Neural progenitor cell (in vitro differentiated cells): ENCODE measurements around the gene IFNA13. TPM values are rescaled to one million over a fixed set of nuclear protein-coding genes. Genes with fewer than 3 reads are reported as not detected.

ENCODE experiments used
- DNase-seq: peaks from one replicate; pipeline ENCODE4 v3.0.0-alpha.2; 2016; ENCODE audit warnings: low spot score
- H2AFZ ChIP-seq: fragments of 200-600 bp; sonication (generic); replicated peaks from 2 replicates; pipeline ENCODE4 v1.6.1; 2016; ENCODE audit warnings: antibody characterized with exemption
- H3F3A ChIP-seq: fragments of 200-600 bp; sonication (generic); 2 replicates; pipeline ENCODE4 v1.6.1; 2016; ENCODE audit warnings: antibody characterized with exemption, low read depth
- H3K27ac ChIP-seq: fragments of 200-600 bp; sonication (generic); 2 replicates; pipeline ENCODE4 v1.5.1; 2016; ENCODE audit warnings: mild to moderate bottlenecking
- H3K27me3 ChIP-seq: fragments of 200-600 bp; sonication (generic); 2 replicates; pipeline ENCODE4 v1.6.1; 2016; ENCODE audit warnings: mild to moderate bottlenecking, moderate library complexity
- H3K36me3 ChIP-seq: fragments of 200-600 bp; sonication (generic); 2 replicates; pipeline ENCODE4 v1.5.1; 2016
- H3K4me1 ChIP-seq: fragments of 200-600 bp; sonication (generic); 2 replicates; pipeline ENCODE4 v1.6.1; 2016; ENCODE audit warnings: mixed run types
- H3K4me2 ChIP-seq: fragments of 200-600 bp; sonication (generic); 2 replicates; pipeline ENCODE4 v1.6.1; 2016
- H3K4me3 ChIP-seq: fragments of 200-600 bp; sonication (generic); 2 replicates; pipeline ENCODE4 v1.5.1; 2016
- H3K79me2 ChIP-seq: fragments of 200-600 bp; sonication (generic); 2 replicates; pipeline ENCODE4 v1.6.1; 2016; ENCODE audit warnings: low read depth
- H3K9ac ChIP-seq: fragments of 200-600 bp; sonication (generic); 2 replicates; pipeline ENCODE4 v1.6.1; 2016
- H3K9me3 ChIP-seq: fragments of 200-600 bp; sonication (generic); 2 replicates; pipeline ENCODE4 v1.5.1; 2016; ENCODE audit warnings: low read depth
- H4K20me1 ChIP-seq: fragments of 200-600 bp; sonication (generic); 2 replicates; pipeline ENCODE4 v1.6.1; 2016; ENCODE audit warnings: low read depth
- H3K27ac Mint-ChIP-seq: 3 replicates; pipeline ENCODE4 v1.8.0; 2021; ENCODE audit warnings: mixed read lengths
- H3K27me3 Mint-ChIP-seq: 2 replicates; pipeline ENCODE4 v1.8.0; 2022; ENCODE audit warnings: low read depth, mild to moderate bottlenecking, inconsistent platforms, moderate library complexity, mixed read lengths; ENCODE audit not compliant: insufficient read depth
- H3K36me3 Mint-ChIP-seq: 3 replicates; pipeline ENCODE4 v1.8.0; 2021; ENCODE audit warnings: mixed read lengths
- H3K4me1 Mint-ChIP-seq: 3 replicates; pipeline ENCODE4 v1.8.0; 2021; ENCODE audit warnings: mixed read lengths
- H3K4me3 Mint-ChIP-seq: 3 replicates; pipeline ENCODE4 v1.8.0; 2021; ENCODE audit warnings: mild to moderate bottlenecking, moderate library complexity, mixed read lengths
- H3K9me3 Mint-ChIP-seq: 3 replicates; pipeline ENCODE4 v1.8.0; 2020; ENCODE audit warnings: mixed read lengths
- EZH2 ChIP-seq: fragments of 200-600 bp; sonication (generic); IDR thresholded peaks from 2 replicates; pipeline ENCODE4 v1.6.1; 2017; ENCODE audit warnings: antibody characterized with exemption, mild to moderate bottlenecking, moderate library complexity
- EZH2phosphoT487 ChIP-seq: fragments of 200-600 bp; sonication (generic); IDR thresholded peaks from 2 replicates; pipeline ENCODE4 v1.6.1; 2017; ENCODE audit warnings: antibody characterized with exemption
- total RNA-seq: library from RNA; depleted of rRNA; stranded (reverse); fragments of >200 nt; gene quantifications from 2 replicates; pipeline ENCODE4 v1.2.3, GENCODE V29; 2015; ENCODE audit warnings: low replicate concordance
- TF ChIP-seq, protein P1 (sequence below): fragments of 200-600 bp; sonication (generic); IDR thresholded peaks from 2 replicates; pipeline ENCODE4 v1.5.1; 2017; ENCODE audit warnings: antibody characterized with exemption, mild to moderate bottlenecking

The IFNA13 gene
- total RNA-seq, 1 donor from 2014 or later: not detected

DNA sequence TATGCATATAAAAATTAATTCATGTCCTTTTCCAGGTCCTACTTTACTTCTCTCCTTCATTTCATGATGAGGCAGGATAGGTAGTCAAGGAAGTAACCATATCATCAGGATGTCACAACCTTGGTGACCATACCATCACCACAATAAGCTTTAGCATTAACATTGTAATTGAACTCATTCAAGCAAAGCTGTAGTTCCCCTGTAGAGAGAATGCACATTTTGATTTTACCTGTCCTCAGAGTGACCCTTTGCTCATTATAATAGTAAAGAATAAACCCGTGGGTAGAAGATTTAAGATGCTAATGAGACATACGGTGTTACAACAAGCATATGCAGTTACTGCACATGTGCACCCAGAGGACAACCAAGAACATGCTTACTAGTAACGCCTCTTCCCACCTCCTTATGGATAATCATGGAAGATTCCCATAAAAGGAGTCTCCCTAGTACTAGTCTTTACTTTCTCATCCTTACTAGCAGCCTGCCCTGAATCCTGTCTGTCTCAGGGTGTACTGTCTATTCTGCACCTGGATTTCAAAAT is 19.4 kb downstream of the IFNA13 start:
- H4K20me1 ChIP-seq: no peaks in the 10 kb centered on the region
- no peak overlapping the region for H3K4me3 Mint-ChIP-seq
- no peaks in the 10 kb centered on the region for H3K4me1 Mint-ChIP-seq
- no peaks in the 10 kb centered on the region for H3K27me3 ChIP-seq
- H3K36me3 Mint-ChIP-seq: no peaks in the 10 kb centered on the region
- no peaks in the 10 kb centered on the region for H3K27me3 Mint-ChIP-seq
- no peak overlapping the region for H3K27ac Mint-ChIP-seq
- H3K9me3 Mint-ChIP-seq: peaks cover 12% of the 10 kb centered on the region
- H3K4me3 ChIP-seq: no peak overlapping the region
- no peaks in the 10 kb centered on the region for H3F3A ChIP-seq
- TF ChIP-seq EZH2 (no peak), EZH2phosphoT487 (no peak)
- TF ChIP-seq, protein P1, sequence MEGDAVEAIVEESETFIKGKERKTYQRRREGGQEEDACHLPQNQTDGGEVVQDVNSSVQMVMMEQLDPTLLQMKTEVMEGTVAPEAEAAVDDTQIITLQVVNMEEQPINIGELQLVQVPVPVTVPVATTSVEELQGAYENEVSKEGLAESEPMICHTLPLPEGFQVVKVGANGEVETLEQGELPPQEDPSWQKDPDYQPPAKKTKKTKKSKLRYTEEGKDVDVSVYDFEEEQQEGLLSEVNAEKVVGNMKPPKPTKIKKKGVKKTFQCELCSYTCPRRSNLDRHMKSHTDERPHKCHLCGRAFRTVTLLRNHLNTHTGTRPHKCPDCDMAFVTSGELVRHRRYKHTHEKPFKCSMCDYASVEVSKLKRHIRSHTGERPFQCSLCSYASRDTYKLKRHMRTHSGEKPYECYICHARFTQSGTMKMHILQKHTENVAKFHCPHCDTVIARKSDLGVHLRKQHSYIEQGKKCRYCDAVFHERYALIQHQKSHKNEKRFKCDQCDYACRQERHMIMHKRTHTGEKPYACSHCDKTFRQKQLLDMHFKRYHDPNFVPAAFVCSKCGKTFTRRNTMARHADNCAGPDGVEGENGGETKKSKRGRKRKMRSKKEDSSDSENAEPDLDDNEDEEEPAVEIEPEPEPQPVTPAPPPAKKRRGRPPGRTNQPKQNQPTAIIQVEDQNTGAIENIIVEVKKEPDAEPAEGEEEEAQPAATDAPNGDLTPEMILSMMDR: no peak
- no peaks in the 10 kb centered on the region for H3K79me2 ChIP-seq
- H3K36me3 ChIP-seq: no peaks in the 10 kb centered on the region
- no peak for DNase-seq
- no peak overlapping the region for H2AFZ ChIP-seq
- no peak overlapping the region for H3K9ac ChIP-seq
- no peak overlapping the region for H3K4me2 ChIP-seq
- no peaks in the 10 kb centered on the region for H3K9me3 ChIP-seq
- H3K4me1 ChIP-seq: no peaks in the 10 kb centered on the region
- H3K27ac ChIP-seq: no peak overlapping the region

DNA sequence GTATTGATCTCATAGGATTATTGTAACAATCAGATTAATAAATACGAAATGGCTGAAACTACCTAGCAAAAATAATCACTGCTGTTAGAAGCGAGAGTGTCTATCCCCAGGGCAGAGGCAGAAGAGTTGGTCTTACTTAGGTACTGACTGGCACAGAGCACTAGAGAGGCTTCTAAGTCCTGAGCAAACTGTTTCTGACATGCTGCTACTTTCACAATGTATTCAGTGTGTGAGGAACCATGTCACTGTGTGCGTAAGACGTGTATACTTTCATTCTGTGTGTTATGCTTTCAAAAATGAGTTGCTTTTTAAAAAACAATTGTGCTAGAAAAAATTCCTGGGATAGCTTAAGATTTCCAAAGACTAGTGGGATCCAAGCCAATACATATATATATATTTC is 27.1 kb downstream of the IFNA13 start:
- DNase-seq: no peak
- TF ChIP-seq EZH2 (no peak), EZH2phosphoT487 (no peak)
- TF ChIP-seq, protein P1: no peak
- no peaks in the 10 kb centered on the region for H3K27me3 ChIP-seq

DNA sequence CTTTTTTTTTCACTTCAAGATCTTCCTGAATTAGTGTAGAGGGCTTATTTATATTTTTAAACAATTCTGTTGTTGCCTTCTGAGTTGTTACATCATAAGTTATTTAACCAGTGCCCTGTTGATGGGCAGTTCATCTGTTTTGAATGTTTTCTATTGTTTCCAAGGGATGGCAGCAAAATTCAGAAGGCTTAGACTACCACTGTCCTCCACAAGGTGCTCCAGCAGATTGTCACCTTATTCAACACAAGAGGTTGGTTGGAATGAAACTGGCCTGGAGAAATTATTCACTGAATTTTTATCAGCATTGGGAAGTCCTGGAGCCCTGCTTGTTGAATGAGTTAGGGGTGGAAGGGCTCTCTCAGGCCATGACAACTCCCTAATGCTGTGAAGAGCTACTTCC is 31.4 kb downstream of the IFNA13 start:
- Mint-ChIP-seq H3K9me3 (no peaks in the 10 kb centered on the region), H3K4me1 (peaks cover 34% of the 10 kb centered on the region), H3K4me3 (no peak overlapping the region), H3K36me3 (peaks cover 15% of the 10 kb centered on the region), H3K27ac (no peak overlapping the region), H3K27me3 (no peaks in the 10 kb centered on the region)
- H3K79me2 ChIP-seq: peaks cover 37% of the 10 kb centered on the region
- no peak for TF ChIP-seq EZH2
- TF ChIP-seq, protein P1: peak; percentile 3
- DNase-seq: no peak
- H3F3A ChIP-seq: no peaks in the 10 kb centered on the region
- no peak overlapping the region for H3K27ac ChIP-seq
- peaks cover 21% of the 10 kb centered on the region for H4K20me1 ChIP-seq
- no peaks in the 10 kb centered on the region for H3K9me3 ChIP-seq
- H3K27me3 ChIP-seq: no peaks in the 10 kb centered on the region
- no peak overlapping the region for H3K9ac ChIP-seq
- H3K4me2 ChIP-seq: no peak overlapping the region
- H3K4me3 ChIP-seq: no peak overlapping the region
- H2AFZ ChIP-seq: peak overlapping the region; percentile 44
- no peaks in the 10 kb centered on the region for H3K36me3 ChIP-seq
- H3K4me1 ChIP-seq: peaks cover 11% of the 10 kb centered on the region

More for the DNA sequence above, 27.1 kb downstream of the IFNA13 start:
- no peak overlapping the region for H3K9ac ChIP-seq
- Mint-ChIP-seq H3K36me3 (no peaks in the 10 kb centered on the region), H3K27ac (no peak overlapping the region), H3K27me3 (no peaks in the 10 kb centered on the region), H3K9me3 (peaks cover 8% of the 10 kb centered on the region), H3K4me1 (peaks cover 4% of the 10 kb centered on the region), H3K4me3 (no peak overlapping the region)
- no peak overlapping the region for H3K27ac ChIP-seq
- no peaks in the 10 kb centered on the region for H4K20me1 ChIP-seq
- no peaks in the 10 kb centered on the region for H3F3A ChIP-seq
- H3K36me3 ChIP-seq: no peaks in the 10 kb centered on the region
- no peaks in the 10 kb centered on the region for H3K79me2 ChIP-seq
- no peak overlapping the region for H3K4me3 ChIP-seq
- H3K9me3 ChIP-seq: no peaks in the 10 kb centered on the region
- no peak overlapping the region for H2AFZ ChIP-seq
- no peak overlapping the region for H3K4me2 ChIP-seq
- peaks cover 2% of the 10 kb centered on the region for H3K4me1 ChIP-seq
